DND-41 (cell line): ENCODE measurements around the gene NEDD4L.

Source experiments
- EZH2 ChIP-seq: IDR thresholded peaks from 3 replicates; pipeline ENCODE4 v1.6.1; 2012; ENCODE audit warnings: borderline replicate concordance, low read depth, mild to moderate bottlenecking, moderate library complexity, low read length, inconsistent platforms; ENCODE audit not compliant: severe bottlenecking
- TF ChIP-seq, protein P1 (sequence below): IDR thresholded peaks from 2 replicates; pipeline ENCODE4 v1.5.1; 2012; ENCODE audit warnings: borderline replicate concordance, low read length, moderate library complexity, mild to moderate bottlenecking; ENCODE audit not compliant: poor library complexity, severe bottlenecking; ENCODE audit errors: extremely low read depth

- TF ChIP-seq, protein P1, sequence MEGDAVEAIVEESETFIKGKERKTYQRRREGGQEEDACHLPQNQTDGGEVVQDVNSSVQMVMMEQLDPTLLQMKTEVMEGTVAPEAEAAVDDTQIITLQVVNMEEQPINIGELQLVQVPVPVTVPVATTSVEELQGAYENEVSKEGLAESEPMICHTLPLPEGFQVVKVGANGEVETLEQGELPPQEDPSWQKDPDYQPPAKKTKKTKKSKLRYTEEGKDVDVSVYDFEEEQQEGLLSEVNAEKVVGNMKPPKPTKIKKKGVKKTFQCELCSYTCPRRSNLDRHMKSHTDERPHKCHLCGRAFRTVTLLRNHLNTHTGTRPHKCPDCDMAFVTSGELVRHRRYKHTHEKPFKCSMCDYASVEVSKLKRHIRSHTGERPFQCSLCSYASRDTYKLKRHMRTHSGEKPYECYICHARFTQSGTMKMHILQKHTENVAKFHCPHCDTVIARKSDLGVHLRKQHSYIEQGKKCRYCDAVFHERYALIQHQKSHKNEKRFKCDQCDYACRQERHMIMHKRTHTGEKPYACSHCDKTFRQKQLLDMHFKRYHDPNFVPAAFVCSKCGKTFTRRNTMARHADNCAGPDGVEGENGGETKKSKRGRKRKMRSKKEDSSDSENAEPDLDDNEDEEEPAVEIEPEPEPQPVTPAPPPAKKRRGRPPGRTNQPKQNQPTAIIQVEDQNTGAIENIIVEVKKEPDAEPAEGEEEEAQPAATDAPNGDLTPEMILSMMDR, result no peak
- no peak for TF ChIP-seq EZH2
Measured at GRCh38 chr18:58263055-58263957, 219.3 kb downstream of the NEDD4L start.
